Suprapubic skin (tissue), 4 donors: ENCODE measurements around the gene MCOLN1. TPM values are rescaled to one million over a fixed set of nuclear protein-coding genes. Genes with fewer than 3 reads are reported as not detected.
A peak's percentile ranks its signal among the peaks of the same experiment; 100 is the strongest.

Experiments used
- DNase-seq, 2 donors: peaks; one replicate each; pipeline ENCODE4 v3.0.0-alpha.2; 2019; ENCODE audit warnings: low spot score in 2 of 2
- H3K27ac ChIP-seq: fragments of 200-600 bp; sonication (generic); one replicate; pipeline ENCODE4 v1.5.1; 2019
- H3K27me3 ChIP-seq: fragments of 200-600 bp; sonication (generic); one replicate; pipeline ENCODE4 v1.5.1; 2019
- H3K36me3 ChIP-seq: fragments of 200-600 bp; sonication (generic); one replicate; pipeline ENCODE4 v1.5.1; 2019
- H3K4me1 ChIP-seq: fragments of 200-600 bp; sonication (generic); one replicate; pipeline ENCODE4 v1.5.1; 2019
- H3K4me3 ChIP-seq: fragments of 200-600 bp; sonication (generic); one replicate; pipeline ENCODE4 v1.5.1; 2019; ENCODE audit warnings: mild to moderate bottlenecking
- H3K9me3 ChIP-seq: fragments of 200-600 bp; sonication (generic); one replicate; pipeline ENCODE4 v1.5.1; 2019
- CTCF ChIP-seq, 2 donors: fragments of 200-600 bp in 1 of 2; fragments of 450-650 bp in 1 of 2; sonication (generic) in 1 of 2; IDR thresholded peaks; one replicate each; pipeline ENCODE4 v1.5.1; 2016 to 2019; ENCODE audit warnings: antibody characterized with exemption in 2 of 2, mild to moderate bottlenecking in 1 of 2, moderate library complexity in 1 of 2
- EP300 ChIP-seq: sonication (generic); formaldehyde crosslinking; IDR thresholded peaks from one replicate; pipeline ENCODE4 v1.6.1; 2017; ENCODE audit warnings: antibody characterized with exemption
- POLR2A ChIP-seq, 2 donors: fragments of 450-650 bp; IDR thresholded peaks; one replicate each; pipeline ENCODE4 v1.6.1; 2017; ENCODE audit warnings: antibody characterized with exemption in 2 of 2, mild to moderate bottlenecking in 2 of 2, moderate library complexity in 2 of 2
- POLR2AphosphoS5 ChIP-seq, 3 donors: sonication (generic); formaldehyde crosslinking; IDR thresholded peaks; one replicate each; pipeline ENCODE4 v1.6.1; 2017; ENCODE audit warnings: antibody characterized with exemption in 3 of 3
- WGBS: methylation state at CpG from one replicate; pipeline ENCODE4 v1.1.5; 2018; 5-methylcytosine and 5-hydroxymethylcytosine counted together
- total RNA-seq, 4 donors: library from RNA; depleted of rRNA; stranded (reverse); fragments of >200 nt; gene quantifications; one replicate each; pipeline ENCODE4 v1.1.0, GENCODE V29; 2016

Gene MCOLN1
- total RNA-seq, result 10 to 100 TPM; 15.9 to 43.6 (median 29.5) TPM

- Histone ChIP-seq H3K27ac (peak within 1 kb of the TSS; percentile 85), H3K27me3 (no peaks in the 10 kb centered on the region), H3K9me3 (no peaks in the 10 kb centered on the region), H3K36me3 (peaks cover 36% of the 10 kb centered on the region), H3K4me1 (peaks cover 32% of the 10 kb centered on the region), H3K4me3 (peak within 1 kb of the TSS; percentile 83)
- TF ChIP-seq EP300, result no peak
- peak in 1 of 2 donors; percentile 54 for TF ChIP-seq POLR2A (IDR thresholded peaks at IDR 0.05)
- peak; percentile 21 to 95 (median 91) for TF ChIP-seq POLR2AphosphoS5 (IDR thresholded peaks at IDR 0.05)
- WGBS, result under 1% methylated on average over 14 of the region's 65 CpGs
- peak; percentile 99 to 100 for DNase-seq
These were observed at the start of gene MCOLN1 for GRCh38 chr19:7522072-7522922. MCOLN1 (plus strand) TSS chr19:7522624; CDS start chr19:7522751, 127 bp downstream.

- 80% methylated on average over 6 of the region's 6 CpGs for WGBS
- H3K27ac ChIP-seq, result no peak overlapping the region
- no peaks in the 10 kb centered on the region for H3K9me3 ChIP-seq
- peaks cover 14% of the 10 kb centered on the region for H3K36me3 ChIP-seq
- no peak overlapping the region for H3K4me3 ChIP-seq
- DNase-seq, result no peak
- TF ChIP-seq EP300 (no peak), POLR2A (IDR thresholded peaks at IDR 0.05) (no peak), CTCF (IDR thresholded peaks at IDR 0.05) (no peak), POLR2AphosphoS5 (IDR thresholded peaks at IDR 0.05) (no peak)
- no peaks in the 10 kb centered on the region for H3K27me3 ChIP-seq
- H3K4me1 ChIP-seq, result peaks cover 6% of the 10 kb centered on the region
These were observed 46.8 kb upstream of the MCOLN1 start for GRCh38 chr19:7475665-7476064.

- Histone ChIP-seq H3K9me3 (no peaks in the 10 kb centered on the region), H3K27me3 (no peaks in the 10 kb centered on the region), H3K36me3 (peaks cover 8% of the 10 kb centered on the region), H3K27ac (no peak overlapping the region), H3K4me1 (peaks cover 6% of the 10 kb centered on the region), H3K4me3 (no peak overlapping the region)
- no peak for TF ChIP-seq POLR2A (IDR thresholded peaks at IDR 0.05)
- no peak for TF ChIP-seq CTCF (IDR thresholded peaks at IDR 0.05)
- no peak for TF ChIP-seq POLR2AphosphoS5 (IDR thresholded peaks at IDR 0.05)
- no peak for TF ChIP-seq EP300
- no peak for DNase-seq
- 69% methylated on average over 4 of the region's 7 CpGs for WGBS
These were observed 46.2 kb upstream of the MCOLN1 start for GRCh38 chr19:7476241-7476640.

- no peaks in the 10 kb centered on the region for H3K9me3 ChIP-seq
- H3K36me3 ChIP-seq, result peaks cover 1% of the 10 kb centered on the region
- DNase-seq, result no peak
- TF ChIP-seq POLR2AphosphoS5 (IDR thresholded peaks at IDR 0.05) (no peak), EP300 (no peak), CTCF (IDR thresholded peaks at IDR 0.05) (no peak), POLR2A (IDR thresholded peaks at IDR 0.05) (no peak)
- peaks cover 6% of the 10 kb centered on the region for H3K4me1 ChIP-seq
- no peaks in the 10 kb centered on the region for H3K27me3 ChIP-seq
- 42% methylated on average over 5 of the region's 35 CpGs for WGBS
- H3K27ac ChIP-seq, result no peak overlapping the region
- no peak overlapping the region for H3K4me3 ChIP-seq
These were observed 45.5 kb upstream of the MCOLN1 start for GRCh38 chr19:7476777-7477494.

DNA sequence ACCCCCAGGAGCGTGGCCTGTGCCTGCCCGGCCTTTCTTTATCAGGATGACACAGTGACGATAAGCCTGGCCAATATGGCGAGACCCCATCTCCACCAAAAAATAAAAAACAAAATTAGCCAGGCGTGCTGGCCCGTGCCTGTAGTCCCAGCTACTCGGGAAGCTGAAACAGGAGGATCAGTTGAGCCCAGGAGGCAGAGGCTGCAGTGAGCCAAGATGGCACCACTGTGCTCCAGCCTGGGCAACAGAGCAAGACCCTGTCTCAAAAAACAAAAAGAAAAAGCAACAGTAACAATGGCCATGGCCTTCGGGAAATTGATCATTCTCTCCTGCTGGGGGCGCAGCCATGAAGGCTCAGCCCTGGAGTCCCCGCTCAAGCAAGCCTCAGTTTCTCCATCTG lies 44.7 kb upstream of the MCOLN1 start:
- WGBS, result 84% methylated on average over 8 of the region's 10 CpGs
- TF ChIP-seq EP300 (no peak), POLR2A (IDR thresholded peaks at IDR 0.05) (no peak), POLR2AphosphoS5 (IDR thresholded peaks at IDR 0.05) (no peak), CTCF (IDR thresholded peaks at IDR 0.05) (no peak)
- H3K27ac ChIP-seq, result no peak overlapping the region

More for the DNA sequence above, 44.7 kb upstream of the MCOLN1 start:
- Histone ChIP-seq H3K4me1 (peaks cover 12% of the 10 kb centered on the region), H3K4me3 (no peak overlapping the region), H3K9me3 (no peaks in the 10 kb centered on the region), H3K27me3 (no peaks in the 10 kb centered on the region), H3K36me3 (no peaks in the 10 kb centered on the region)
- no peak for DNase-seq
